NOMO-1 treated with DMSO at 0.1 percent for 48 hours (cell line): ENCODE results near the gene RPL37.
"Not testable (repeated sequence)": the region's sequence is repeated elsewhere in the genome, so short reads cannot be mapped to it uniquely, and the experiment has no call there.

Experiments
- DNase-seq: peaks from one replicate; lab custom pipeline; 2025; ENCODE audit not compliant: unreplicated experiment; lab: John Stamatoyannopoulos, UW

Gene RPL37

GRCh38 chr5:40834391-40834848, 602 bp downstream of the RPL37 start:
- DNase-seq = peak; percentile 59

- no peak for DNase-seq
Observed at GRCh38 chr5:40833712-40834229, 1.3 kb downstream of the RPL37 start.

GRCh38 chr5:40832345-40832744, 2.7 kb downstream of the RPL37 start:
- no peak for DNase-seq

GRCh38 chr5:40831346-40832210, 3.4 kb downstream of the RPL37 start:
- no peak for DNase-seq

GRCh38 chr5:40829748-40830533, 5.1 kb downstream of the RPL37 start:
- DNase-seq = no peak

GRCh38 chr5:40828690-40829661, 6.0 kb downstream of the RPL37 start:
- no peak for DNase-seq

GRCh38 chr5:40828021-40828631, 6.9 kb downstream of the RPL37 start:
- DNase-seq = no peak

- no peak for DNase-seq
Observed at GRCh38 chr5:40827188-40827977, 7.6 kb downstream of the RPL37 start.

- no peak for DNase-seq
Observed at GRCh38 chr5:40826489-40827187, 8.4 kb downstream of the RPL37 start.

GRCh38 chr5:40825461-40826043, 9.5 kb downstream of the RPL37 start:
- not testable (repeated sequence) for DNase-seq

GRCh38 chr5:40823459-40823858, 11.6 kb downstream of the RPL37 start:
- DNase-seq = no peak

- DNase-seq = no peak
Observed at GRCh38 chr5:40813698-40814281, 21.2 kb downstream of the RPL37 start.

- no peak for DNase-seq
Observed at GRCh38 chr5:40812125-40812524, 22.9 kb downstream of the RPL37 start.

- no peak for DNase-seq
Observed at GRCh38 chr5:40801771-40802562, 33.1 kb downstream of the RPL37 start.

GRCh38 chr5:40799258-40799657, 35.8 kb downstream of the RPL37 start:
- DNase-seq = no peak

- no peak for DNase-seq
Observed at GRCh38 chr5:40798801-40799210, 36.2 kb downstream of the RPL37 start.
